Smooth muscle cell (in vitro differentiated cells): Measurements from ENCODE around the gene WFDC12. TPM values are rescaled to one million over a fixed set of nuclear protein-coding genes. Genes with fewer than 3 reads are reported as not detected.

Experiments
- DNase-seq: peaks from one replicate; lab custom pipeline; 2025; ENCODE audit not compliant: unreplicated experiment; lab: John Stamatoyannopoulos, UW
- H2AFZ ChIP-seq: fragments of 200-600 bp; sonication (generic); 2 replicates; pipeline ENCODE4 v1.6.0; 2016; ENCODE audit warnings: antibody characterized with exemption, low read depth, mild to moderate bottlenecking
- H3F3A ChIP-seq: fragments of 200-600 bp; sonication (generic); 2 replicates; pipeline ENCODE4 v1.6.0; 2017; ENCODE audit warnings: antibody characterized with exemption, low read depth
- H3K27ac ChIP-seq: fragments of 200-600 bp; sonication (generic); 2 replicates; pipeline ENCODE4 v1.5.1; 2016; ENCODE audit warnings: low read depth, mild to moderate bottlenecking
- H3K27me3 ChIP-seq: fragments of 200-600 bp; sonication (generic); 2 replicates; pipeline ENCODE4 v1.6.1; 2016; ENCODE audit warnings: low read depth, mild to moderate bottlenecking
- H3K36me3 ChIP-seq: fragments of 200-600 bp; sonication (generic); 2 replicates; pipeline ENCODE4 v1.5.1; 2016; ENCODE audit warnings: low read depth
- H3K4me1 ChIP-seq: fragments of 200-600 bp; sonication (generic); 2 replicates; pipeline ENCODE4 v1.5.1; 2016; ENCODE audit warnings: low read depth
- H3K4me2 ChIP-seq: fragments of 200-600 bp; sonication (generic); 2 replicates; pipeline ENCODE4 v1.6.0; 2016; ENCODE audit warnings: mild to moderate bottlenecking
- H3K4me3 ChIP-seq: fragments of 200-600 bp; sonication (generic); 2 replicates; pipeline ENCODE4 v1.5.1; 2016; ENCODE audit warnings: mild to moderate bottlenecking
- H3K79me2 ChIP-seq: fragments of 200-600 bp; sonication (generic); 2 replicates; pipeline ENCODE4 v1.6.0; 2016; ENCODE audit warnings: low read depth, mild to moderate bottlenecking
- H3K9ac ChIP-seq: fragments of 200-600 bp; sonication (generic); 2 replicates; pipeline ENCODE4 v1.6.0; 2016; ENCODE audit warnings: low read depth
- H3K9me3 ChIP-seq: fragments of 200-600 bp; sonication (generic); replicated peaks from 2 replicates; pipeline ENCODE4 v1.5.1; 2016; ENCODE audit warnings: low read depth
- H4K20me1 ChIP-seq: fragments of 200-600 bp; sonication (generic); 2 replicates; pipeline ENCODE4 v1.6.0; 2016; ENCODE audit warnings: low read depth
- WGBS: methylation state at CpG from one replicate; pipeline ENCODE4 v1.1.7; 2016; ENCODE audit warnings: low lambda C conversion rate; 5-methylcytosine and 5-hydroxymethylcytosine counted together
- polyA plus RNA-seq: library from polyadenylated mRNA; unstranded; fragments of >200 nt; fragmentation: Nextera tagmentation; extraction: Ambion mirVana; gene quantifications from 2 replicates; pipeline ENCODE4 v1.2.1, GENCODE V29; 2016
- total RNA-seq: library from RNA; depleted of rRNA; stranded (reverse); fragments of >200 nt; gene quantifications from 2 replicates; pipeline ENCODE4 v1.2.3, GENCODE V29; 2014
- TF ChIP-seq, protein P1 (sequence below): fragments of 200-600 bp; sonication (generic); IDR thresholded peaks from 2 replicates; pipeline ENCODE4 v1.5.1; 2017; ENCODE audit warnings: borderline replicate concordance, mild to moderate bottlenecking, antibody characterized with exemption; ENCODE audit not compliant: insufficient read depth, poor library complexity, severe bottlenecking

The WFDC12 gene
- total and polyA plus RNA-seq, 2 experiments from 2014 or later: not detected

- Histone ChIP-seq H3K9ac (peak overlapping the region; percentile 27), H3F3A (peaks cover 8% of the 10 kb centered on the region), H3K9me3 (no peaks in the 10 kb centered on the region), H3K4me3 (no peak overlapping the region), H3K36me3 (no peaks in the 10 kb centered on the region), H3K79me2 (no peaks in the 10 kb centered on the region), H2AFZ (no peak overlapping the region), H4K20me1 (no peaks in the 10 kb centered on the region), H3K27me3 (no peaks in the 10 kb centered on the region), H3K4me1 (peaks cover 8% of the 10 kb centered on the region), H3K4me2 (peak overlapping the region; percentile 71), H3K27ac (peak overlapping the region; percentile 80)
- DNase-seq: no peak
- TF ChIP-seq, protein P1, sequence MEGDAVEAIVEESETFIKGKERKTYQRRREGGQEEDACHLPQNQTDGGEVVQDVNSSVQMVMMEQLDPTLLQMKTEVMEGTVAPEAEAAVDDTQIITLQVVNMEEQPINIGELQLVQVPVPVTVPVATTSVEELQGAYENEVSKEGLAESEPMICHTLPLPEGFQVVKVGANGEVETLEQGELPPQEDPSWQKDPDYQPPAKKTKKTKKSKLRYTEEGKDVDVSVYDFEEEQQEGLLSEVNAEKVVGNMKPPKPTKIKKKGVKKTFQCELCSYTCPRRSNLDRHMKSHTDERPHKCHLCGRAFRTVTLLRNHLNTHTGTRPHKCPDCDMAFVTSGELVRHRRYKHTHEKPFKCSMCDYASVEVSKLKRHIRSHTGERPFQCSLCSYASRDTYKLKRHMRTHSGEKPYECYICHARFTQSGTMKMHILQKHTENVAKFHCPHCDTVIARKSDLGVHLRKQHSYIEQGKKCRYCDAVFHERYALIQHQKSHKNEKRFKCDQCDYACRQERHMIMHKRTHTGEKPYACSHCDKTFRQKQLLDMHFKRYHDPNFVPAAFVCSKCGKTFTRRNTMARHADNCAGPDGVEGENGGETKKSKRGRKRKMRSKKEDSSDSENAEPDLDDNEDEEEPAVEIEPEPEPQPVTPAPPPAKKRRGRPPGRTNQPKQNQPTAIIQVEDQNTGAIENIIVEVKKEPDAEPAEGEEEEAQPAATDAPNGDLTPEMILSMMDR: no peak
- WGBS: 8% methylated on average over 7 of the region's 7 CpGs
Observed at GRCh38 chr20:45088247-45088646, 36.0 kb downstream of the WFDC12 start.

DNA sequence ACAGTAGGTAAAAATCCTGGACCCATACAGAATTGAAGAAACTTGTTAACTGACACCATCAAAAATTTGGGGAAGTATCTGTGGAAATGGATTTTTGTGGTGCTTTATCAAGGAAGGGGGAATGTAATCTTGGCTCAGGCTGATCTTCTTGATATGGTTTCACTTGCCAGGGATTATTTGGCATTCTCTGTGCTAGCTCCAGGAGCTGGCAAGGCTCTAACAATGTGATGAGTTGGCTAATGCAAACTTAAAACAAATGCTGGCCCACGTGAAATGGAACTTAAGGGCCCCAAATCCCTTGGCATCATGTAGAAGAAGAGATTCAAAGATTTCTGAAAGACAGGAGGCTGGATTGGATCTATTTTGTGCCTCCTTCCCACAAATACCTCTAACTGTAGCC, 36.5 kb downstream of the WFDC12 start:
- TF ChIP-seq, protein P1: no peak
- H3K4me3 ChIP-seq: no peak overlapping the region
- H3K9ac ChIP-seq: peak overlapping the region; percentile 18
- H4K20me1 ChIP-seq: no peaks in the 10 kb centered on the region
- peak overlapping the region; percentile 71 for H3K4me2 ChIP-seq
- no peaks in the 10 kb centered on the region for H3K79me2 ChIP-seq
- H3K36me3 ChIP-seq: no peaks in the 10 kb centered on the region
- no peaks in the 10 kb centered on the region for H3K9me3 ChIP-seq
- H3K27me3 ChIP-seq: no peaks in the 10 kb centered on the region
- peaks cover 8% of the 10 kb centered on the region for H3F3A ChIP-seq
- WGBS: 25% methylated on average over 1 of the region's 1 CpG
- no peak for DNase-seq
- H3K27ac ChIP-seq: peak overlapping the region; percentile 80
- H2AFZ ChIP-seq: no peak overlapping the region
- peaks cover 8% of the 10 kb centered on the region for H3K4me1 ChIP-seq

GRCh38 chr20:45087097-45087790, 37.0 kb downstream of the WFDC12 start:
- H3K27ac ChIP-seq: peak overlapping the region; percentile 80
- H3K79me2 ChIP-seq: no peaks in the 10 kb centered on the region
- H4K20me1 ChIP-seq: no peaks in the 10 kb centered on the region
- WGBS: 91% methylated on average over 3 of the region's 3 CpGs
- peaks cover 8% of the 10 kb centered on the region for H3K4me1 ChIP-seq
- peak overlapping the region; percentile 71 for H3K4me2 ChIP-seq
- TF ChIP-seq, protein P1: no peak
- no peak overlapping the region for H3K4me3 ChIP-seq
- H3F3A ChIP-seq: peaks cover 8% of the 10 kb centered on the region
- no peaks in the 10 kb centered on the region for H3K27me3 ChIP-seq
- DNase-seq: no peak
- H3K9me3 ChIP-seq: no peaks in the 10 kb centered on the region
- H3K36me3 ChIP-seq: peaks cover 5% of the 10 kb centered on the region
- peak overlapping the region; percentile 18 for H3K9ac ChIP-seq
- no peak overlapping the region for H2AFZ ChIP-seq

DNA sequence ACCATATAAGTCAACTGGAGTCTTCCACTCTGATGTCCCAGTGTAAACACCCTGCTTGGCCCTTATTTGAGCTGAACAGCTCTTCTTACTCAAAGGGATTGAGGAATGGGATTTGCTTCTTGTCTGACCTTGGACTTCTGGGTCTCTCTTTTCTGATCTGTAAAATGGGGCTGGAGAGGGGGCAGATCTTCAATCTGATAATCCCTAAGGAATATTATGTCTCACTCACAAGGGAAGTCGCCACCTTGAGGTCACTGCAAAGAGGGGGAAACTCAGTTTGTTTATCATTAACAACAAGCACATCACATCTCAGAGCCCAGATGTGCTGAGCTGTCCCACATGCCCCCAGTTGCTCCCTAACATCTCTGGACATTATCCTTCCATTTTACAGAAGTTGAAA, 38.4 kb downstream of the WFDC12 start:
- no peaks in the 10 kb centered on the region for H3K79me2 ChIP-seq
- H3K4me3 ChIP-seq: no peak overlapping the region
- no peak overlapping the region for H3K9ac ChIP-seq
- H2AFZ ChIP-seq: no peak overlapping the region
- H3K4me2 ChIP-seq: no peak overlapping the region
- H3K4me1 ChIP-seq: peaks cover 8% of the 10 kb centered on the region
- no peaks in the 10 kb centered on the region for H4K20me1 ChIP-seq
- peaks cover 8% of the 10 kb centered on the region for H3F3A ChIP-seq
- H3K27me3 ChIP-seq: no peaks in the 10 kb centered on the region
- peaks cover 6% of the 10 kb centered on the region for H3K36me3 ChIP-seq
- H3K9me3 ChIP-seq: no peaks in the 10 kb centered on the region
- TF ChIP-seq, protein P1: no peak
- DNase-seq: no peak
- H3K27ac ChIP-seq: no peak overlapping the region
- 91% methylated on average over 1 of the region's 1 CpG for WGBS
